Measurements from ENCODE around the gene TMEM41B.

- TF ChIP-seq POLR2A (IDR thresholded peaks at IDR 0.05) (no peak), CTCF (IDR thresholded peaks at IDR 0.05 in 4 of 5, conservative IDR thresholded peaks at IDR 0.05 in 1 of 5) (no peak)
Observed at GRCh38 chr11:9250139-9250582, 64.2 kb downstream of the TMEM41B start.

Data from gastrocnemius medialis (tissue), 4 donors.